ENCODE results near the gene MX2.

The MX2 gene

DNA sequence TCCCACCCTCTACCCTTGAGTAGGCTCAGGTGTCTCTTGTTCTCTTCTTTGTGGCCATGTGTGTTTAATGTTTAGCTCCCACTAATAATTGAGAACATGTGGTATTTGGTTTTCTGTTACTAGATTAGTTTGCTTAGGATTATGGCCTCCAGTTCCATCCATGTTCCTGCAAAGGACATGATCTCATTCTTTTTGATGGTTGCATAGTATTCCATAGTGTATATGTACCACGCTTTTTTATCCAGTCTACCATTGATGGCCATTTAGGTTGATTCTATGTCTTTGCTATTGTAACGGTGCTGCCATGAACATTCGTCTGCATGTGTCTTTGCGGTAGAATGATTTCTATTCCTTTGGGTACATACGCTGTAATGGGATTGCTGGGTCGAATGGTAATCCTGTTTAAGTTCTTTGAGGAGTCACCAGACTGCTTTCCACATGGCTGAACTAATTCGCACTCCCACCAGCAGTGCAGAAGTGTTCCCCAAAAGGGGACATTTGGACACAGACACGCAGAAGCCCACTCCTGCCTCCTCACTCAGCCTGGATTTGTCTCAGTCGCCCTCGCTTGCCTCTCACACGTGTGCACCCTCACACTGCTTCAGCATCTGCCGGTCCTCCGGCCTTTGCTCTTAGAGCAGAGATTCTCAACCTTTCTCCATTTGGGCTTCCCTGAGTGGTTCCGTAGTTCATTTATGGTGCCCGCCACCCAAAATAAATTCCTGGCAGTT, 3.7 kb downstream of the MX2 start:
- no peak for DNase-seq (ENCODE audit: low read depth in 2 of 2)

GRCh38 chr21:41366522-41367151, 4.8 kb downstream of the MX2 start:
- no peak for DNase-seq (ENCODE audit: low read depth in 2 of 2)

DNA sequence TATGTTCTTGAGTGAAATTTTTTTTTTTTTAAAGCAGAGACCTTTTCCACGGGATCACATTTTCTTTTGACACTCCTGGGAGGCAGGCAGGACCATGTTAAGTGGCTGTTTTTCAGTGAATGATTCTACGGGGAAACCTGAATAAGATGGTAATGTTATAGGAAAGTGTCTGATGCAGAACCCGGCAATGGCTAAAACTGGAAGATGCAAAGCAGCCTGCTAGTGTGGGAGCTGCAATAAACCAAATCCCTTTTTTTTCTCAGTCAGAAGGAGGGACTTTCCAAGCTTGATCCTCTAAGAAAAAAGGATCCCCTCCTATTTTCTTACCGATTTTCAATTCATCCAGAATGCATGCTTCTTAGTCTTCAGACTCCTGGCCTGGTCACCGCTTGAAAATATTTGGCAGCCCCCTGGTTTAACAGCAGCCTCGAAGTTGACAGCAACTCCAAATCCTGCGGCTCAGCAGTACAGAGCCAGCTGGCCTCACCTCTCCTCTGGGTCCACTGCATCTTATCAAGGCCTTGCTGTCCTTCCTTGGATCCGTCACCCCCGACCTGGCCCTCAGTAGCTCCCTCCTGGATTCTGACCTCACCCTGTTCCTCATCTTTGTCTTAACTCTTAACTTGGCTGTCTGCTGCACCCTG, 5.6 kb downstream of the MX2 start:
- DNase-seq (ENCODE audit: low read depth in 2 of 2) = no peak

DNA sequence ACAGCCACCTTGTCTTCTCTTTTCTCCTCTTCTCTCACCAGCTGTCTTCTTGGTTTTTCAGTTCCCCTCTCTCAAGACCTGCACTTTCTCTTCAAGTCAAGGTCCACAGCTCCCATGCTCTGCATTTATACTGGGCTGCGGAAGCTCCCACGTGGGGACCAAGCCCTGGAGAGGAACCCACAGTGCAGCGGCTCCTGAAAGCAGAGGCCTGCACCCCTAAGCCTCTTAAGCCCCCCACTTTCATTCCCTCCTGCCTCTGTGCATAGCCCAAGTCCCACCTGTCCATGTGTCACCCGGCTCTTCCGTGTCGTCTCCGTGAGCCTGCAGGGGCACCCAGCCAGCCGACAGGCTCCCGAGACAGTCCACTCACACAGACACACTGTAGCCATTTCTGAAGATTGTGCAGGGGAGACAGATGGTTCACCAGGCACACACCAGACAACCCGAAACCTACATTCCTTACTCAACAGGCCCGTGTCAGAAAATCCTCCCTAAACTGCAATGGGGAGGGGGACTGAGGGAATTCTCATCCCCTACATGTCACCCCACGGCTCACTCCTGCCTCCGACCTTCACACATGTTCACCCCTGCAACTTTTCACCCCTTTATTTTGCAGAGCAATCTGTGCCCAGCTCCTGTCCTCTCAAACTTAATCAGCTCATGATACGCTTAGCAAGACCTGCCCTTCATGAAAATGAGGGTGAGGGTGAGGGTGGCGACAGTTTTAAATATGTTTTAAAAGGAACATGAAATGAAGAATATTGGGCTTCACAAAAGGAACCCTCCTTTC, 6.3 kb downstream of the MX2 start:
- DNase-seq (ENCODE audit: low read depth in 2 of 2) = no peak

GRCh38 chr21:41368735-41369104, 6.9 kb downstream of the MX2 start:
- no peak for DNase-seq (ENCODE audit: low read depth in 2 of 2)

GRCh38 chr21:41369105-41369919, 7.5 kb downstream of the MX2 start:
- DNase-seq (ENCODE audit: low read depth in 2 of 2) = peak in 1 of 2 donors; percentile 14

GRCh38 chr21:41369920-41370839, 8.4 kb downstream of the MX2 start:
- peak in 1 of 2 donors; percentile 24 for DNase-seq (ENCODE audit: low read depth in 2 of 2)

DNA sequence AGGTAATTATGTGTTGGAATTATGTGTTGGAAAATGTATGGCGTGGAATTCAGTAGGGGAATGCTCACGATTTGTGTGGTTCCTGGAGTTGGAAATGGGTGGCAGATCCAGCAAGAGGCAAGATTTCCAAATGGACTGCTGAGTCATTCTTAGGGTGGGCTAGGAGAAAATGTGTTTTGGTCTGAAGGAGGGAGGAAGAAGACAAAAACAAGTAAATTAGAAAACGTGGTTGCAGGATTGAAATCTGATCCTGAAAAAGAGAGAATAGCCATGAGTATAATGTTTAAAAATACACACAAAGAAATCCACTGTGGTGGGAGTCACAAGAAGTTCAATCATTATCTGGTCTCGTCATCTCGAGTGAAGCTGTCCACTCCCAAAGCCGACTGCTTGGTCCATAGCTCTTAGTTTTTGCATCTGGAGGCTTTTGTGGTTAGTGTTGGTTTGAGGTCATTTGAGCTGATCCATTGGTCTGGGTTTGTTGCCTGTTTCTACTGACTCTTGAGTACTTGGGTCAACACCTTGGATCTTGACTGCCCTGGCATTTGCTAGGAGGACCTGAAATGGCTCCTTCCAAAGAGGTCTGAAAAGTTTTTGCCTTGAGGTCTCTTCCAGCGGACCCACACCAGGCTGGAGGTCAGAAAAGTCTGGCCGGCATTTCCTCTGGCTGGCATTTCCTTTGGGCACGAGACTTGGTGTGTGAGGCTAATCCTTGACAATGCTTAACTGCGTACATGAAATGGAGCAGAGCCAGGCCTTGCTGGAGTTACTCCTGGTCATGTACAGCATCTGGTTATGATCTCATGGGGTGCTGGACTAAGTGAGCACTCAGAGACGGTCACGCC, 9.2 kb downstream of the MX2 start:
- DNase-seq (ENCODE audit: low read depth in 2 of 2) = no peak

DNA sequence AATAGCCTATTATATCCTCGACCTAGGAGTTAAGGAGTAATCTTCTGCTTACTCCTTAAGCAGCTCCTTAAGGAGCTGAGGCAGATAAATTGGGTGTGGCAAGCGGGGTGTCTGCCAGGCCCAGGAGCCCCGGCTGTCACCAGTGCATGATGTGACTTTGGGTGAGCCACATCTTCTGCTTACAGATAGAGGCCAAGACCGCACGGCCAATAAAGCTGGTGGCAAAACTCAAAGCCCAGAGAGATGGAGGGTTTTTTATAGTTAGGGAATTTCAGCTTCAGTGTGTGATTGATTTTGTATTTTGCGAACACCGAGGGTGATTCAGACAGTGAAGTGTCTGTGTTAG, 9.8 kb downstream of the MX2 start:
- no peak for DNase-seq (ENCODE audit: low read depth in 2 of 2)

GRCh38 chr21:41373253-41373652, 11.4 kb downstream of the MX2 start:
- no peak for DNase-seq (ENCODE audit: low read depth in 2 of 2)

DNA sequence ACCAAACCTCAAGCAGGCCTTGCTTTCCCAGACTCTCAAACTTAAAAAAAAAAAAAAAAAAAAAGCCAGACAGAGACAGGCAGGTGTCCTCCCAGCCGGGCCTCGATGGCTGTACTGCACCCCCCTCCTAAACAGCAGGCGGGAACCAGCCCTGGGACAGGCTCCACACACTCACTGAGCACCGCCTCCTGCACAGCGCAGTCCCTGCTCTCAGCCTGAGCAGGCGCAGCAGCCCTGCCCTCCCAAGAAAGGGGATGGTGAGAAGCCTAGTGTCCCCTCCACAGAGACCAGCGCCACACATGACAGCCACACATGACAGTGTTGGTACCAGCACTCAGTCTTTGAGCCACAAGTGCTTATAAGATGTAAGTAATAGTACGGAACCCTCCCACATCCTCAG, 11.9 kb downstream of the MX2 start:
- no peak for DNase-seq (ENCODE audit: low read depth in 2 of 2)

DNA sequence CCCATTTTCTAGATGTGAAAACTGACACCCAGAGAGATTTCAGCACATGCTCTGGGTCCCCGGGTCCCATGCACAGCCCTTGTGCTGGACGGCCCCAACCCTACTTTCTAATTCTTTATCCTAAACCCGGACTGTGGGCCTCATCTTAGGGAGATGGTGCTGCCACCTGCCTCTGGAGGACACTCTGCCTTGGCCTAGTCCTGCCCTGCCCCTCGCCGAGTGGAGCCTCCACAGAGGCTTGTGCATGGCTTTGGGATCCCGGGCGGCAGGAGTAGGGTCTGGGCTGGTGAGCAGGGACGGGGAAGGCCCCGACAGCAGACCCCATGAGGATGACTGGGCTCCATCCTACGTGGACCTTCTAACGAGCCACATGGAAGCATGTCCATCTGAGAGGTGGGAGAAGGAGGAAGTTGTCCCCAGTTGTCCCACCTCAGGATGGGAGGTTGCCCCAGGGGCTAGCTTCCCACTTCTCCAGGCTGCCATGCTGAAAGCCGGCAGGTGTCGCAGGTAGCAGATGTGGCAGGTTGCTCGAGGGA, 12.4 kb downstream of the MX2 start:
- no peak for DNase-seq (ENCODE audit: low read depth in 2 of 2)

DNA sequence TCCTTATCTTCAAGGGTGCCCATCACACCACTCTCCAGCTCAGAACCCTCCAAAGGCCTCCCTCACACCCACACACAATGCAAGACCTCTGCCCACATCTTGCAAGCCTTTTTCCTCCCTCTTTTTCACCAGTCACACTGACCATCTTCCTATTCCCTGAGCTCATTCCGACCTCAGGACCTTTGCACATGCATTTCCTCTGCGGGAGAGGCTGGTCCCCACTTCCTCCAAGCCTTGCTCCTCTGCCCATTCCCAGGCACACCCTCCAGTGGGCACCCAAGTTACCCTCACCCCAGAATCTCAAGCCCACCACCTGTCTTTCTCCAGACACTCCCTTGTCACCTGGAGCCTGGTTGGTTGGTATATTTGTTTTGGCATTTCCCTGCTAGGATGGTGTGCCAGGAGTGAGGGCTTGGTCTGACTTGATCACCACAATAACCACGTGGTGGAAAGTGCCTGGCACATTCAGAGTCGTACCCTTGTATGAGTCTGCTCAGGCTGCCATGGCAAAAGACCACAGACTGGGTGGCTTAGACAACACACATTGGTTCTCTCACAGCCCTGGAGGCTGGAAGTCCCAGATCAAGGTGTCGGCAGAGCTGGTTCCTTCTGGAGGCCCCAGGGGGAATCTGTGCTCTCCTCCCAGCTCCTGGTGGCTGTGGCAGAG, 13.2 kb downstream of the MX2 start:
- no peak for DNase-seq (ENCODE audit: low read depth in 2 of 2)

DNA sequence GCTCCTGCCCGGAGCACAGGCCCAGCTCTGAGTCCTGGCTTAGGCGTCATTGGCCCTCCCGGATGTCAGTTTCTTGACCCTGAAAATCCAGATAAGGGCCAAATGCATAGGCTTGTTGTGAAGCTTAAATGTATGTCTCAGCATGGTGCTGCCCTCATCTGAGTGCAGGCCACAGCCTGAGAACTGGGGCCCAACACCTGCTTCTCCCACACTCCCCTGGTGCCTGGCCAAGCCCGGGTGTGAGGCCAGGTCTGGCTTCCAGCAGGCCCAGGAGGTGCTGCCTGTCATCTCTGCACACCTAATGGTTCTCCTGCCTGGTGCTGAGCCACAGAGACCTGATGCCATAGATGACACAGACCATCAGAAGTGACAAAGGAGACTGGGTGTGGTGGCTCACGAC, 14.0 kb downstream of the MX2 start:
- DNase-seq (ENCODE audit: low read depth in 2 of 2) = no peak

DNA sequence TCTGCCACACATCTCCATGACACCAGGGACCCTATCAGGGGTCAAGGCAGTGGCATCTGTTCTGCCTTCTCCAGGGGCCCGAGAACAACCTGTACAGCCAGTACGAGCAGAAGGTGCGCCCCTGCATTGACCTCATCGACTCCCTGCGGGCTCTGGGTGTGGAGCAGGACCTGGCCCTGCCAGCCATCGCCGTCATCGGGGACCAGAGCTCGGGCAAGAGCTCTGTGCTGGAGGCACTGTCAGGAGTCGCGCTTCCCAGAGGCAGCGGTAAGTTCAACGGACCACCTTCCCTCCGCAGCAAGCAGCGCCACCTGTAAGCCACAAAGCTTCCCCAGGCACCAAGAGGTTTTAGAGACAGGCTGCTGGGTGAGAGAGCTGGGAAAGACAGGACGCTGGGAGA, 15.9 kb downstream of the MX2 start:
- no peak for DNase-seq (ENCODE audit: low read depth in 2 of 2)

- no peak for DNase-seq (ENCODE audit: low read depth in 2 of 2)
Observed at GRCh38 chr21:41378849-41379248, 17.0 kb downstream of the MX2 start.

DNA sequence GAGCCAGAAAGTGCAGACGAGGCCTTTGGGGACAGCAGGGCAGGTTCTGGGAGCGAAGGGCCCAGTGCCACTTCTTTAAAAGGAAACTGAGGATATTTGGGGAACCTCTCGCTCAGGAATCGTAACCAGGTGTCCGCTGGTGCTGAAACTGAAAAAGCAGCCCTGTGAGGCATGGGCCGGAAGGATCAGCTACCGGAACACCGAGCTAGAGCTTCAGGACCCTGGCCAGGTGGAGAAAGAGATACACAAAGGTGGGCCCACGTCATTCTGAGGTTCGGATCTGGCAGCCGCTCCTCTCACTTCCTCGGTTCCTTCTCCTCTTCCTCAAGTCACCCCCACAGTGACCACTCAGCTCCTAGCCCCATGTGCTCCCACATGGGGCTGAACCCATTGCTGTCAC, 18.1 kb downstream of the MX2 start:
- no peak for DNase-seq (ENCODE audit: low read depth in 2 of 2)

DNA sequence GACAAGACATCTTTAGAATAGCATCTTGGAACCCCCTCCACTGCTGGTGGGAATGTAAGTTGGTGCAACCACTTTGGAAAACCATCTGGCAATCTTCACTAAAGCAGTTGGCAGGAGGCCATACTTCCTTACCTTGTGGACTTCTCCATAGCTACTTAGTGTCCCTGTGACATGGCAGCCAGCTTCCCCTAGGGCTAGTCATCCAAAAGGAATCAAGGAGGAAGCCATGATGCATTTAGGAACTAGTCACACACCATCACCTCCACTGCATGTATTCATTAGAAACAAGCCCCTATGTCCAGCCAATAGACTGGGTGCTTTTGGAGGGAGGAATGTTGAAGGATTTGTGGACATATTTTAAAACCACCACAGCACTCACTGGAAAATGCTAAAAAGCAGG, 19.9 kb downstream of the MX2 start:
- no peak for DNase-seq (ENCODE audit: low read depth in 2 of 2)
